ENCODE data around the gene POLR1A.

- TF ChIP-seq EP300 (IDR thresholded peaks at IDR 0.05), result no peak
- no peak for TF ChIP-seq POLR2A (IDR thresholded peaks at IDR 0.05; ENCODE audit: low read depth)
- TF ChIP-seq POLR2AphosphoS5 (IDR thresholded peaks at IDR 0.05), result no peak
- TF ChIP-seq CTCF (IDR thresholded peaks at IDR 0.05), result no peak
These were observed 40.2 kb downstream of the POLR1A start for GRCh38 chr2:86065512-86065911.
